Body of pancreas (tissue), 4 donors: Measurements from ENCODE around the gene KCNIP4. TPM values are rescaled to one million over a fixed set of nuclear protein-coding genes. Genes with fewer than 3 reads are reported as not detected.

Experiments
- ATAC-seq: fragments of 150-250 bp; one replicate; pipeline ENCODE4 v1.9.1; 2016
- DNase-seq, 4 donors: peaks; one replicate each; pipeline ENCODE4 v3.0.0-alpha.2; 2019
- H3K27ac ChIP-seq, 4 donors: fragments of 200-600 bp; sonication (generic); 1 replicate in 3 of 4; 2 replicates in 1 of 4; pipeline versions ENCODE4 v1.5.1 to v1.6.1; 2016 to 2019; ENCODE audit warnings: mild to moderate bottlenecking in 1 of 4, mixed read lengths in 1 of 4, moderate library complexity in 1 of 4
- H3K27me3 ChIP-seq, 2 donors: fragments of 200-600 bp; sonication (generic); one replicate each; pipeline ENCODE4 v1.6.0; 2016; ENCODE audit warnings: mild to moderate bottlenecking in 1 of 2
- H3K36me3 ChIP-seq, 2 donors: fragments of 200-600 bp; sonication (generic); replicated peaks in 1 of 2; 2 replicates each; pipeline ENCODE4 v1.5.1; 2016; ENCODE audit warnings: low read depth in 2 of 2; ENCODE audit not compliant: insufficient read depth in 1 of 2
- H3K4me1 ChIP-seq: fragments of 200-600 bp; sonication (generic); one replicate; pipeline ENCODE4 v1.6.0; 2016
- H3K4me3 ChIP-seq, 2 donors: fragments of 200-600 bp; sonication (generic); 1 replicate in 1 of 2; 2 replicates in 1 of 2; pipeline ENCODE4 v1.5.1; 2016 to 2019
- H3K9me3 ChIP-seq, 3 donors: fragments of 200-600 bp; sonication (generic); 1 replicate in 2 of 3; 2 replicates in 1 of 3; pipeline ENCODE4 v1.5.1; 2016
- POLR2A ChIP-seq, 3 donors: fragments of 450-650 bp; IDR thresholded peaks; one replicate each; pipeline ENCODE4 v1.6.1; 2016; ENCODE audit warnings: antibody characterized with exemption in 3 of 3, mild to moderate bottlenecking in 2 of 3
- WGBS, 2 donors: methylation state at CpG; one replicate each; pipeline ENCODE4 v1.1.5; 2017; 5-methylcytosine and 5-hydroxymethylcytosine counted together
- intact Hi-C: fragments of 100-400 bp; cut with DNase I; formaldehyde crosslinking; loops from one replicate; pipeline ENCODE4 v1.15.1; 2023
- total RNA-seq, 2 donors: library from RNA; depleted of rRNA; stranded (reverse); fragments of >200 nt; gene quantifications; one replicate each; pipeline ENCODE4 v1.1.0, GENCODE V29; 2016
- TF ChIP-seq, protein P1 (sequence below), 7 experiments: fragments of 450-650 bp in 4 of 7; fragments of 200-600 bp in 3 of 7; sonication (generic) in 3 of 7; IDR thresholded peaks; one replicate each; pipeline ENCODE4 v1.5.1; 2016 to 2019; ENCODE audit warnings: antibody characterized with exemption in 7 of 7

KCNIP4 gene
- total RNA-seq, 2 donors from 2014 or later = not detected

DNA sequence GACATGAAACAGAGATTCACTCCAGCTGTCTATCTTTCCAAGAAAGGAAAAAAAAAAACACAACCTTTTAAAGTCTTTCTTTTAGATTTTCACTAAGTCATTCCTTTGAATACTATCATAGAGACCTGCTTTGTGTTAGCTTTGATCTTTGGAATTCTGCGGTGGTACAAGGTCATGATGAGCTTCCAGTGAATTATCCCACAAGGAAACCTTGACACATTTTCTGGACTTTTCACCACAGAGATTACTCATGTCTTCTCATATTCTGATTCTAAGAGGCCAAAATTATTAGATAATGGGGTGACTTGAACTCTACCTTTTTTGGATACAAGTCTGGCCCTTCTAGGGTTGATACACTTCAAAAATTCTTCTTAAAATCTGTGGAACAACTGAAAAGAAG, 1046.7 kb downstream of the KCNIP4 start:
- no peak for DNase-seq
- TF ChIP-seq POLR2A (IDR thresholded peaks at IDR 0.05) = no peak
- TF ChIP-seq, protein P1, sequence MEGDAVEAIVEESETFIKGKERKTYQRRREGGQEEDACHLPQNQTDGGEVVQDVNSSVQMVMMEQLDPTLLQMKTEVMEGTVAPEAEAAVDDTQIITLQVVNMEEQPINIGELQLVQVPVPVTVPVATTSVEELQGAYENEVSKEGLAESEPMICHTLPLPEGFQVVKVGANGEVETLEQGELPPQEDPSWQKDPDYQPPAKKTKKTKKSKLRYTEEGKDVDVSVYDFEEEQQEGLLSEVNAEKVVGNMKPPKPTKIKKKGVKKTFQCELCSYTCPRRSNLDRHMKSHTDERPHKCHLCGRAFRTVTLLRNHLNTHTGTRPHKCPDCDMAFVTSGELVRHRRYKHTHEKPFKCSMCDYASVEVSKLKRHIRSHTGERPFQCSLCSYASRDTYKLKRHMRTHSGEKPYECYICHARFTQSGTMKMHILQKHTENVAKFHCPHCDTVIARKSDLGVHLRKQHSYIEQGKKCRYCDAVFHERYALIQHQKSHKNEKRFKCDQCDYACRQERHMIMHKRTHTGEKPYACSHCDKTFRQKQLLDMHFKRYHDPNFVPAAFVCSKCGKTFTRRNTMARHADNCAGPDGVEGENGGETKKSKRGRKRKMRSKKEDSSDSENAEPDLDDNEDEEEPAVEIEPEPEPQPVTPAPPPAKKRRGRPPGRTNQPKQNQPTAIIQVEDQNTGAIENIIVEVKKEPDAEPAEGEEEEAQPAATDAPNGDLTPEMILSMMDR (IDR thresholded peaks at IDR 0.05) = no peak
- H3K27ac ChIP-seq = no peak overlapping the region
- no peak for ATAC-seq
- no peaks in the 10 kb centered on the region for H3K4me1 ChIP-seq
- 69 to 77% methylated on average over 1 of the region's 1 CpG for WGBS, 2 donors
- H3K27me3 ChIP-seq = no peaks in the 10 kb centered on the region
- no peak overlapping the region for H3K4me3 ChIP-seq
- intact Hi-C loops = no loop called here
- no peaks in the 10 kb centered on the region for H3K36me3 ChIP-seq
- H3K9me3 ChIP-seq = no peaks in the 10 kb centered on the region

DNA sequence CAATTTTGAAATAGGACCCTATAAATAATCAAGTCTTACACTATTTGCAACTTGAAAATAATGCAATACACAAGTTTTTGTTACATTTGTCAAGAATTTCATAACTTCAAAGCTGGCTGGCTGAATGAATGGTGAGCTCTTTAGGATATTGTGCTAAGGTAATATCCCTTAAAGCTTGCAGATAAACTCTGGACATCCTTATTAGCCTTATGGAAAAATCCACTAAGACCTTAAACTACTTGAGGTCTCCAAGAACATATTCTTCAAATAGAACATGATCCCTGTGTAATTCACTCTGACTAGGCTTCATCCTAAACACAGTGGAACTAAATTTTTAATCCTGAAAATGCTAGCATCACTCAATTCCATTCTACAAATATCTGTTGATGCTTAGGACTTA, 1049.0 kb downstream of the KCNIP4 start:
- intact Hi-C loops = no loop called here
- Histone ChIP-seq H3K4me3 (no peak overlapping the region), H3K4me1 (no peaks in the 10 kb centered on the region), H3K27me3 (no peaks in the 10 kb centered on the region), H3K36me3 (no peaks in the 10 kb centered on the region), H3K27ac (no peak overlapping the region), H3K9me3 (no peaks in the 10 kb centered on the region)
- no peak for TF ChIP-seq POLR2A (IDR thresholded peaks at IDR 0.05)
- TF ChIP-seq, protein P1 (IDR thresholded peaks at IDR 0.05) = no peak
- DNase-seq = no peak
- ATAC-seq = no peak

DNA sequence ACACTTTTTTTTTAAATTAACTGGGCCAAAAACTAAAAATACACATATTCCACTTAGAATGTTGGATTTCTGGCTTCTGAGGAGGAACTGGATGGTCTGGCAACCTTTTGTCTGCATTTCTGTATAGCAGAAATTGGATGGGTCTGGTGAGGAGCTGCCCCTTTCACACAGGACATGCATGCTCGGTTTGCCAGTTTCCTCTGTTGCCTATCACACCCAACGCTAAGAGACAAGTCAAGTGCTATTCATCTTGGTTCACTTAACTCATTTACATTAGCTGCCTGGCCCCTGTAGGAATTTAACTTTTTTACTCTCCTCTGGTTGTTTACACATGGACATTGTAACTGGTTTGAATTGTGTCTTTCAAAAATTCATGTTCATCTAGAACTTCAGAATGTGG, 1052.6 kb downstream of the KCNIP4 start:
- intact Hi-C loops = no loop called here
- no peaks in the 10 kb centered on the region for H3K9me3 ChIP-seq
- H3K27me3 ChIP-seq = no peaks in the 10 kb centered on the region
- no peak overlapping the region for H3K4me3 ChIP-seq
- no peaks in the 10 kb centered on the region for H3K4me1 ChIP-seq
- no peak for DNase-seq
- ATAC-seq = no peak
- no peaks in the 10 kb centered on the region for H3K36me3 ChIP-seq
- WGBS, 2 donors = 37 to 49% methylated on average over 2 of the region's 2 CpGs
- no peak overlapping the region for H3K27ac ChIP-seq
- no peak for TF ChIP-seq POLR2A (IDR thresholded peaks at IDR 0.05)
- TF ChIP-seq, protein P1 (IDR thresholded peaks at IDR 0.05) = no peak

DNA sequence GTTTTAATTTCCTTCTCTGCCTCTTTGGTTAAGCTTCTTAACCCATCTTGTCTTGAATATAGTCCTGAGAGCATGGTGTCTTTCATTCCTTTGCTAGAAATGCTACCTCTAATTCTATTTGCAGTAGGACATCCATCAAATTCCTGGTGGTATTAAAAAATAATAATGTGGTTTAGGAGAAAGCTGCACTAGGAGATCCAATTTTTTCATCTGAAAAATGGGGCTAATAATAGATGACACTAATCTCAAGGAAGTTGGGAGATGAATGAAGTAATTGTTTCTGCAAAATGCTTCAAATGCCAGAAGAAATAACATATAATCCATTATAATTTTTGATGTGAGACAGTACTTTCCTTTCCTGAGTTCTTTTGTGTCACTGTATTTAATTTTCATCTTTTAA, 1053.4 kb downstream of the KCNIP4 start:
- H3K36me3 ChIP-seq = no peaks in the 10 kb centered on the region
- no peak overlapping the region for H3K4me3 ChIP-seq
- no peaks in the 10 kb centered on the region for H3K9me3 ChIP-seq
- H3K4me1 ChIP-seq = no peaks in the 10 kb centered on the region
- TF ChIP-seq, protein P1 (IDR thresholded peaks at IDR 0.05) = no peak
- no peak for TF ChIP-seq POLR2A (IDR thresholded peaks at IDR 0.05)
- H3K27me3 ChIP-seq = no peaks in the 10 kb centered on the region
- intact Hi-C loops = no loop called here
- DNase-seq = no peak
- no peak overlapping the region for H3K27ac ChIP-seq
- no peak for ATAC-seq

DNA sequence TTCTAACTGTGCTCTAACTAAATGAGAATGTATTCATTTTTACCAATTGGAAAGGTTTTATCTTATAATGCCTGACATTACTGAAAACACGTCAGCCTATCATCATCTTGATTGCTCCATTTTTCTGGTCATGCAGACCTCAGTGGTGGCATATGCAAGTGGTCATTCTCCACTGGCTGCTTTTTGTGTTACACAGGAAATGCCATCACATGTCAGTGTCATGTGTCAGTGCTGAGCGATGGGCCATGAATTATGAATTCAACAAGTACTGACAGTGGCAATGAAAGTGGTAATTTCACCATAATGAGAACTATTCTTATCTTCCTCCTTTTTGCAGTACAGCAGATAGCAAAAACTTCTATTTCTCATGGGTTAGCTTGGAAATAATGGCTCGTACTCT, 1057.8 kb downstream of the KCNIP4 start:
- no peak for DNase-seq
- H3K4me3 ChIP-seq = no peak overlapping the region
- no peaks in the 10 kb centered on the region for H3K9me3 ChIP-seq
- no peaks in the 10 kb centered on the region for H3K27me3 ChIP-seq
- H3K27ac ChIP-seq = no peak overlapping the region
- TF ChIP-seq, protein P1 (IDR thresholded peaks at IDR 0.05) = no peak
- no peak for TF ChIP-seq POLR2A (IDR thresholded peaks at IDR 0.05)
- no peak for ATAC-seq
- intact Hi-C loops = no loop called here
- no peaks in the 10 kb centered on the region for H3K36me3 ChIP-seq
- H3K4me1 ChIP-seq = no peaks in the 10 kb centered on the region
- 63 to 70% methylated on average over 3 of the region's 3 CpGs for WGBS, 2 donors
